GM21423 (cell line): Measurements from ENCODE around the gene TRAF7.
"Not testable (repeated sequence)": the region's sequence is repeated elsewhere in the genome, so short reads cannot be mapped to it uniquely, and the experiment has no call there.

Experiments
- ATAC-seq: cut with Tn5 transposase; IDR thresholded peaks from one replicate; pipeline ENCODE4 v1.9.1; 2021; ENCODE audit warnings: mild to moderate bottlenecking, moderate library complexity; ENCODE audit not compliant: unreplicated experiment

The TRAF7 gene

DNA sequence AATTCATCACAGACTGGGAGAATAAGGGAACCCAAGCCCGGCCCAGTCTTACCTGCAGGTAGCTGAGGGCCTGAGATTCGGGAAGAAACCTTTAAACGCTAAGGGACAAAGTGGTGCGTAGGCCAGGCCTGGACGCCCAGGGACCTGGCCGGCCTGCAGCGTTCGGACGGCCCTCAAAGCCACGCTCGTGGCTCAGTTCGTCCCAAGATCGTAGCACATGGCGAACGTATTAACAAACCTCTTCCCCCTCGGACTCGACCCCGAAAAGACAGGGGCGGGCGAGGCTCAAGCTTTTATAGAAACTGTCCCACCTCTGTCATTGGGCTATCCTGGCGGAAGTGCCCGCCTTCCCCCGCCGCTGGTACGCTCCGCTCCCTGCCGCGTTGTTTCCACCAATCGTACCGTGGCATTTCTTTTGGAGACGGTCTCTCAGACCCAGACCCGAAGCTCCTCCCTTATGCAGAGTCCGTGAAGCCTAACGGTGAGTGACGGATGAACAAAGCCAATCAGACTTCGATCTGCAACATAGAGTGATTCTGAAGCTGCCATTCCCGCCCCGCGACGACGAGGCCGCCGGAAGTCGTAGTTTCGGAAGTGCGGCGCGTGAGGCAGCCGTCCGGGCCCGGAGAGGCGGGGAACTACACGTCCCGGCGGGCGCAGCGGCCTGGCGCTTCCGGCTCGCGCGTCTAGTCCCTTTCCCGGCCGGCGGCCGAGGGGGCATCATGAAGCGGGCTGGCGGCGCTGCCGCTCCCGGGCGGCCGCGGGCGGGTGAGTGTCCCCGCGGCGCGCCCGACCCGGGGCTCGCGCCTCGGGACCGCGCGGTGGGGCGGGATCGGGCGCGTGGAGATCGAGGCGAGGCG, at the start of gene TRAF7:
Gene TRAF7 (plus strand): TSS at position 692 of the 860 bp plus-strand sequence. CDS start 8,139 bp downstream, outside the sequence.
- ATAC-seq, result peak; percentile 85

DNA sequence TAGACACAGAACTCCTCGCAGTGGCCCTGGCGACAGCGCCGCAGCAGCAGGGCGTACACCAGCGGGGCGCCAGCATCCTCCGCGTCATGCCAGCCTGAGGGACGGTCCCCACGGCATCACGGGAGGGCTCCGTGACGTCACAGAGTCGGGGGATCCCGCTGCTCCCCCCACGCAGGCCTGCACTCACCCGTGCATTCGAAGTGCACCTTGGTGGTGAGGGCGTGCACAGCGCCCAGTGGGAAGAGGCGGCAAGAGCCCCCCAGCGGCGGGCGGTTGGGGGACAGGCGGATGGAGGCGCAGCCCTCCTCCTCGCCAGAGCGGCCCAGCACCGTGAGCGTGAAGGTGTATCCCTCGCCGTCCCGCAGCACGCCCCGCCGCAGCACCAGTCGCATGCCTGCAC, 49.4 kb upstream of the TRAF7 start:
- ATAC-seq, result not testable (repeated sequence)

DNA sequence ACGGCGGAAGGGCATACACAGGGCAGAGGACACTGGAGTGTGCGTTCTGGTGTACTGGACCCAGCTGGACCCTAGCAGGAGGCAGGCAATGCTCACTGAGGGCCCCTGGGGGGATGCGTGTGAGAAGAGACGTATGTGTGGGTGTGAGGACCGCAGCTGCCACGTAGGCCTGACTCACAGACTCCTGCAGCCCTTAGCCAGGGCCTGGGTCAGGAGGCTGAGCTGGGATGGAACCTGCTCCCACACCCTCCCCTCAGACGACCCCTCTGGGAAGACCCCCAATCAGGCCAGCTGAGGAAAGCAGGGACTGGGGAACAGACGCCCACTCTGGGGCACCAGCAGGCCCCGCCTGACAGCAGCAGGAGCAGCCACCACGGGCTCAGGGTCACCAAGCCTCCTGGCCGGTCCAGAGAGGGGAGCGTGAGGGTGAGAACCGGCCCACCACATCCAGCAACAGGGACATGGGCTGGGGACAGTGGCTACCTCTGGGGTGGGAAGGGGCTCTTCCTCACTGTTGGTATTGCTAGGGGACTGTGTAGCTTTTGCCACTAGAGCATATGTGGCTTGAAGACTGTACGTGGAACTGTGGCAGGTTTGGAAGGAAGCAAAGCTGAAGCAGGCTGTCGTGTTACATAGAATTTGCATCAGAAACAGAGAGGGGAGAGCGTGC, 48.3 kb upstream of the TRAF7 start:
- not testable (repeated sequence) for ATAC-seq

DNA sequence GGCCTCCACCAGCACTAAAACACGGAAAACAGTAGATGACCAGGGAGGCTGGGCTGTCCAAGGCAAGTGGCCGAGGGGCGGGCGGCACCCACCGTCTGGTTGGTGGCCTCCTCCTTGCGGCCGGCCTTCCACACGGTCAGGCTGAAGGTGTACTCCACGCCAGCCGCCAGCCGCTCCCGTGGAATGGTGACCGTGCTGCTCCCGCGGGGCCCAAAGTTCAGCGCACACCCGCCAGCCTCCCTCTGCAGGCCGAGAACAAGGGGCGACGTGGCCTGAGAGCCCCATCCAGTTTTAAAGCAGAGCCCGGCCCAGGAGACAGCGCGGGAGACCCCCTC, 47.8 kb upstream of the TRAF7 start:
- not testable (repeated sequence) for ATAC-seq

DNA sequence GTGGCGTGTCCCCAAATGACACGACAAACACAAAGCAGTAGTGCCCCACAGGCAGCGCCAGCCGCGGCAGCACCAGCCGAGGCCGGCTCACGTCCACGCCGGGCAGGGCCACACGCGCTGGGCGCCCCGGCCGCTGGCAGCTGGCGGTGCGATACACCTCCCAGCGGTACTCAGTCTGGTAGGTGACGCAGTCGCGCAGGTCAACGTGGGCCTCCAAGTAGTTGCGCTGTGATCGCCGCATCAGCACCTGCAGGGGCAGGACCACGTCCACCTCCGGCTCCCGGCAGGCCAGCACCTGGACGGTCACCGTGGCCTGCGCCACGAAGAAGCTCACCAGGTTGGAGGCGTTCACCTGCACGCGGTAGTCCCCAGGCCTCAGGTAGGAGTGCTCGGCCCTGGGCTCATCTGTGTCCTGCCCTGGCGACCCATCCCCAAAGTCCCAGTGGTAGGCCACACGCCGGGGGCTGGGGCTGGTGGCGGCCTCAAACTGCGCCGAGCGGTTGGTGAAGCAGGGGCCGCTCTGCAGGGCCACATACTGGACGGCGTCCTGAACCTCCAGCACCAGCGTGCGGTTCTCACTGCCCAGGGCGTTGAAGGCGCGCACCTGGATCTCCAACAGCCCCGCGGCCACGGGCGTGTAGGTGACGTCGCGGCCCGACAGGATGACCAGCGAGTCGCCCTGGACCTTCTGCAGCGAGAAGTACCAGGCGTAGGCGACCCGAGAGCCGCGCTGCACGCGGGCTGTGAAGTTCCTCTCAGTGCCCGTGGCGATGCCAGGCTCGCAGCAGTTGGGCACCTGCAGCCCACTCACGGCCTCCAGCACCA, 46.9 kb upstream of the TRAF7 start:
- ATAC-seq, result not testable (repeated sequence)

DNA sequence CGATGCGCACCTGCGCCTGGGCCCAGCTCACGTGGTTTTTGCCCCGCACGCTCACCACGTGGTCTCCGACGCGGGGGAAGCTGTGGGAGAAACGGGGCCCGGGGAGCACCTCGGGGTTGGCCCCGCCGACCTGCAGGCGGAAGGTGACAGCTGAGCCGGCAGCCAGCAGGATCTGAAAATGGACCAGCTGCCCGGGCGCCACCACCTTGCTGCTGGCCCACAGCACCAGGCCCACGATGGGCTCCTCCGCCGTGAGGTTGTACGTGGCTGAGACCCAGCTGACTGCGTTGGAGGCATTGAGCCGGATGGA, 46.4 kb upstream of the TRAF7 start:
- ATAC-seq, result not testable (repeated sequence)

DNA sequence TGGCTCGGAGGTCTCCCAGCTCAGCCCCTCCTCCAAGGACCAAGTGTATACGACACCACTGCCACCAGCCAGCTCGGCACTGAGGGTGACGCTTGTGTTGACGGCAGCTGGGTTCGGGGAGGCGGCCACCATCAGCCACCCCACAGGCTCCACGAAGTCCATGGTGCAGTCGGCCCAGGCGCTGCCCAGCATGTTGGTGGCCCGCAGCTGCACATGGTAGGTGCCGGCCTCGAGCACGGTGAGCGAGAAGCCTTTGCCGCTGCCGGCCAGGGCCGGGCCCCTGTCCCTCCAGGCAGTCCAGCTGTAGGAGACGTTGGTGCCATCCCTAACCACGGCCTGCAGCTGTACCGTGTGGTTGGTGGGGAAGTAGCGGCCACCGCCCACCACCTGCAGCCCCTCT, 45.7 kb upstream of the TRAF7 start:
- not testable (repeated sequence) for ATAC-seq

DNA sequence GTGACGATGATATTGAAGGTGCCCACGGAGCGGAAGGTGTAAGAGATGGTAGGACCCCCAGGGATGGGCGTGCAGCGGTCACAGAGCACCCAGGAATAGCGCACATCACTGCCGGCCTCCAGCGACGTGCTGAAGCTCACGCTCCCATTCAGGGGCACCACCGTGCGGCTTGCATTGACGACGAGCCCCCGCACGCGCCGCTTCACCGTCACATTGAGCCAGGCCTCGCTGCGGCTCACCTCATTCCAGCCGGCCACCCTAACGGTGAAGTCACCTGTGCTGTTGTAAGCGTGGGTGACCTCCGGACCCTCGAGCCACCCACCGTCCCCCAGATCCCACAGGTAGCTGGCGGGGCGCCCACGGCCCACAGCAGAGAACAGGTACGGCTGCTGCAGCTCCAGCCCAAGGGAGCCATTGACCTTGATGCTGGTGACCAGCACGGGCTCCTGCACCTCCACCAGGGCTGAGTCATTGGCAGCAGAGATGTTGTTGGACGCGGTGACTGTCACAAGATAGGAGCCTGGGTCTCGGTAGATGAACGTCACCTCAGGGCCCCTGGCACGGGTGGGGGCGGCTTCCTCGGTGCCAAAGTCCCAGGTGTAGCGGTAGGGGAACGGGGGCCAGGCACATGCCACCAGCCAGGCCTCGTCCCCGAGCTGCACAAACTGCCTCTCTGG, 45.1 kb upstream of the TRAF7 start:
- ATAC-seq, result not testable (repeated sequence)

DNA sequence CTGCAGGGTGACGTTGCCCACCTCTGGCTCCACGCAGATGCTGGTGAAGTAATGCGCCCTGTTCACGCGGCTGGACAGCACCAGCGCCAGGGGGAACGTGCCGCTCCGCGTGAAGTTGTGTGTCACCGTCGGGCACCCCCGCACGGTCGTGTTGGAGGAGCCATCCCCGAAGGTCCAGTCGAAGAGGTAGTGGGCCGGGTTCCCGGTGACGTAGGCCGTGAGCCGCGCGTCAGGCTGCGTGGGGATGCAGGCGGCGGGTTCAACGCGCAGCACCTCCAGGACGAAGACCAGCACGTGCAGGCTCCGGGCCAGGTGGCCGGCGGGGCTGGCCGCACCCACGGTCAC, 44.6 kb upstream of the TRAF7 start:
- not testable (repeated sequence) for ATAC-seq

DNA sequence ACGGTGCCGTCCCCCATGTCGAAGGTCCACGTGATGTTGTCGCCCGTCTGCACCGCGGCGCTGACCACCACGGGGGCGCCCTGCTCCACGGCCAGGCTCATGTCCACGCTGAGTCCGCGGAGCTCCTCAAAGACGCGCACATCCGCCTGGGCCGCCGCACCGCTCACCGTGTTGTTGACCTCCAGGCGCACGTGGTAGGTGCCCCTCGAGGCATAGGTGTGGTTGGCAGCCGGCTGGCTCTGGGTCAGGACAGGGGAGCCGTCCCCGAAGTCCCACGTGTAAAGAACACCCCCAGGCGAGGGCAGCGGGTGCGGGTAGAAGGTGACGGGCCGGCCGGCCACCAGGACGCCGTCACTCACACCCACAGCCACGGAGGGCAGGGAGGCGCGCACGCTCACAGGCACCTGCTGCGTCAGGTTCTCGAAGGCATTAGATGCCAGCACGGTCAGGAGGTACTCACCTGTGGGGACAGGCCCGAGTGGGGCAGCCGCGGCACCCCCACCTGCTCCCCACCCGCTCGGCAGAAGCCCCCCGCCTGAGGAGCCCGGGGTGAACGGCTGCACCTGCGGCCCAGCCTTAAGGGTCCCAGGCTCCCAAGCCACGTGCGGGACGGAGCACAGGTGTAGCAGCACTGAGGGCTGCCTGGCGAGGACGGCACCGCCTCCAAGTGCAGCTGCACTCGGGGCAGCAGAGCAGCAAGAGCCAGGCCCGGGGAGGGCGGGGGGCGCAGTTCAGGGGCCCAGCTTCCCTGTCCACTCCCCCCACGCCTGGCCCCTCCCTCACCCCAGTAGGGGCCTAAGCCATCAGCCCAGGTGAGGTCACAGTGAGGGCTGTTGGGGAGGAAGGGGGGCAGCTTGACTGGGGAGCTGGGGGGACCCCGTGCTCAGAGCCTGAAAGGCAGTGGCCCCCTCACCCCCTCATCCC, 43.9 kb upstream of the TRAF7 start:
- ATAC-seq, result not testable (repeated sequence)

DNA sequence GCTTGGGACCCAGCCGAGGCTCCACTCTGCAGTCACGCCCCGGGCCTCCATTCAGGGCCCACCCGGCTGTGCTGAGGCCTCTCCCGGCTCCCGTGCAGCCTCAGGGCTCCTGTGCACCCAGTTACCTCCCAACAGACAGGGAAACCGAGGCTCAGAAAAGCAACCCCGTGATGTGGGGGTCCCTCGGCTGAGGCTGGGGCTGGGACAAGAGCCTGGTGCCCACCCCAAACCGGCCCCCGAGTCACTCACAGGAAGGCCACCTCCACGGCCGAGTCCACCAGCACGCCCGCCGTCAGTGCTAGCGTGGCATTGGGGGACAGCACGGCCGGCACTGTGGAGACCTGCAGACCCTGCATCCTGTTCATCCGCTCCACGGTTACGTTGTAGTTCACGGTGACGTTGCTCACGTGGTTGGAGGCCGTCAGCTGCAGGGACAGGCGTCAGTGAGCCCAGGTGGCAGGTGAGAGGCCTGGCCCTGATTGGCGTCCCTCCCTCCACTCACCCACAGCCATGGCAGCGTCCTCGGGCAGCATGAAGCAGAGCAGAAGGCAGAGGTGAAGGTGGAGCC, 43.0 kb upstream of the TRAF7 start:
- not testable (repeated sequence) for ATAC-seq

DNA sequence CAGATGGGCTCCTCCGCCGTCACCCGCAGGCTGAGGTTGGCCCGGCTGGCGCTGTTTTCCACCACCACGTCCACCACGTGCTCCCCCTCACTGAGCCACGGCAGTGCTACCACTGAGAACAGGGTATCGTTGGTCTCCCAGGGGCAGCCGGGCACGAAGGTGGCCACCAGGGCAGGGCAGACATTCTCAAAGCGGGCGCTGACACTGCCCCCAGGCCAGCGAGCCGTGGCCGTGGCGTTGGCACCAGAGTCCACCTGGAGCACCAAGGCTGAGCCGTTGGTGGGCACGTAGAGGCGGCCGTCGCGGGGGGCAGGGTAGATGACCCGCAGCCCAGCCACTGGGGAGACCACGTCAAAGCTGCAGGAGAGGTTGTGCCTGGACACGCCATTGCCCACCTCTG, 41.4 kb upstream of the TRAF7 start:
- not testable (repeated sequence) for ATAC-seq

DNA sequence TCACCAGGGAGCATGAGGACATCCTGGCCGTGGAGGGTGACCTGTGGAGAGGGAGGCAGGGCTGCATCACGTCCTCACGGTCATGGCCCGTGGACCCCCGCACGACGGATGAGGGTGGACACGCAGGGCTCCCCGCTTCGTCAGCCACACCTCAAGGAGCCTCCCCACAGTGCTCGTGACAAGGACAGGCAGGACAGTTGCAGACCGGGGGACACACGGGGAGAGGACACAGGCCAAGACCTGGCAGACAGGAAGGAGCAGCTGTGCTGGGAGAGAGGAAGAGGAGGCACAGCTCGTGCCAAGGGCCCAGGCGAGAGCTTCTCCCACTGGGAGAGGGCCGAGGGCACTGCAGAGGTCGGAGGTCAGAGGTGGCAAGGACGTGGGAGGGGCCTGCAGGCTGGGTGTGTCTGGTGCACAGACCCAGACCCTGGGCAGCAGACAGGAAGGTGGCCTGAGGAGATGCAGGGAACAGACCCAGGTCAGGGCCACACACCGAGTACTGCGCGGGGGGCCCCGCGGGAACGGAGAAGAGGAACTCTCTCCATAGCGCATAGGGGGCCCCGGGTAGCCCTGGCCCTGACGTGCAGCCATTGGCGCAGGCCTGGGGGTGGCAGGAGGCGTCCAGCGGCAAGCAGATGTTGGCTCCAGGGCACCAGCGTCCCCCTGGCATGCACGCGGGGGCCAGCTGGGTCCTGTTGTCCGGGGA, 40.5 kb upstream of the TRAF7 start:
- ATAC-seq, result not testable (repeated sequence)

DNA sequence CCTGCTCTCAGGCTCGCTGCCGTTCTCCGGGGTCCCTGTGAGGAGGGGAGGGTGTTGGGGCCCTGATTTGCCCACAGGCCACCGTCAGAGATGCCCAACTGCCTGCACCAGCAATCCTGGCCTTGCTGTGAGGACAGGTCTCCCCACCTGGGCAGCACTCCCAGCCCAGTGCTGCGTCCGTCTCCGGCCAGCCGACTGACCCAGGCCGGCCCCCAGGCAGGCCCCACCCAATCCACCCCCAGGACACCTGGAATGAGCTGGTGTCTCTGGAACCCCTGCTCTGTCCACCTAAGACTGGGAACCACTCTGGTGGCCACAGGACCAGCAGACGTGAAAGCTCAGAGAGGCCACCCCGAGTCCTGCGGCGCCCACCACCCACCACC, 40.0 kb upstream of the TRAF7 start:
- no peak for ATAC-seq

DNA sequence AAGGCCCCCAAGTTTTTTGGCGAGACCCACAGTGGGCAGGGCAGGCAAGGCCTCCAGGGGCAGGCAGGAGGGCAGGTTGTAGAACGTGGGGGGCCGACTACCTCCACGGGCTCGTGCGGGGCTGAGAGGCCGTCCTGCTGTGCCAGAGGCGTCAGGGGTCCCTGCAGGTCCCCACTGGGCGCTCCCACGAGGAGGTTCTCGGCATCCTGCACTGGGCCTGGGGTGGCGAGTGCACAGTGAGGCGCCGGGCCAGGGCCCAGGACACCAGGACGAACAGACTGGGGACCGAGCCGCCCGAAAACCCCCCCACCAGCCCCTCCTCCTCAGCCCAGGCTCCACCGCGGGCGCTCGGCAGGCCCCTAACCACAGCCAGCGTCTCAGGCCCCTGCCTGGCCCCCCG, 39.2 kb upstream of the TRAF7 start:
- ATAC-seq, result not testable (repeated sequence)

DNA sequence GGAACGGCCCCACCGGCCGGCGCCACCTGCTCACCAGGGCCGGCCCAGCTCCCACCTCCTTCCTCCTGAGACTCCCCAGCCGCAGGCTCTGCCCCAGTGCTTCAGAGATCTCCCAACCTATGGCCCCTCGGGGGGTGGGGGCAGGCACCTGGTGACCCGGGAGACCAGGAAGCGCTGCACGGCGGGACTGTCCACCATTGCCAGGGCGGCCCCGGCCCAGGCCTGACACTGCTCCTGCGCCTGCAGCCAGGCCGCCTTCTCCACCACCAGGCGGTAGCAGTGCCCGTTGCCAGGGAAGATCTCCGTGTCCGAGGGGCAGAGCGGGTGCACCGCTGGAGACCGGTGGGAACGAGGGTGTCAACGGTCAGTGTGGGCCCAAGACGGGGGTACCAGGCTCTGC, 38.2 kb upstream of the TRAF7 start:
- ATAC-seq, result not testable (repeated sequence)

DNA sequence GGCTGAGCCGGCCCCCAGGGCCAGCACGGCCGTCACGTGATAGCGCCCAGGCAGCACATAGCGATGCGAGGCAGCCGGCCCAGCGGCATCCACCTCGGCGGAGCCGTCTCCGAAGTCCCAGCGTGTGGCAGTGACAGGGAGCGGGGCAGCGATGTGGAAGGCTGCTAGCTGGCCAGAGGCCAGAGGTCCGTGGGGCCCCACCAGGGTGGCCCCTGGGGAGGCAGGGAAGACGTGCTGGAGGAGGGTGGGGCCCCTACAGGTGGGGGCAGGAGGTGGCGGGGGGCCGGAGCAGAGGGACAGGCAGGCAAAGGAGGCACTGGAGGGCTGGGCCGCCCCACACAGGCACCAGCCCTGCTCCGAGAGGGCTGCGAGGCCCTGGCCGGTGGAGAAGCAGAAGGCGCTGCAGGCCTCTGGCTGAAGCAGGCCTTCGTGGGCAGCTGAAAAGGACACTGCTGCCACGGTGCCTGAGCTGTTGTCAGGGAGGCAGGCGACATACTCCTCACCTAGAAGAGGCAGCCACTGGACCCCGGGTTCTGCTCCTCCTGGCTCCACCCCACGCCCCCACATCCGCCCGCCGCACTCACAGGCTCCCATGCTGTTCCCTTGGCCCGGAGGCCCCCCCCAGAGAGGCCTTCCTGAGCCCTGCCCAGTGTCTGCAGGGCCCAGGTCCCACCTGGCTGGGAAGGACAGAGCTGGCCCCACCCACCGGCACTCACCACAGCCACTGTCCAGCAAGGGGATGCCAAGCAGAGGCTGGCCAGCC, 37.4 kb upstream of the TRAF7 start:
- ATAC-seq, result not testable (repeated sequence)

DNA sequence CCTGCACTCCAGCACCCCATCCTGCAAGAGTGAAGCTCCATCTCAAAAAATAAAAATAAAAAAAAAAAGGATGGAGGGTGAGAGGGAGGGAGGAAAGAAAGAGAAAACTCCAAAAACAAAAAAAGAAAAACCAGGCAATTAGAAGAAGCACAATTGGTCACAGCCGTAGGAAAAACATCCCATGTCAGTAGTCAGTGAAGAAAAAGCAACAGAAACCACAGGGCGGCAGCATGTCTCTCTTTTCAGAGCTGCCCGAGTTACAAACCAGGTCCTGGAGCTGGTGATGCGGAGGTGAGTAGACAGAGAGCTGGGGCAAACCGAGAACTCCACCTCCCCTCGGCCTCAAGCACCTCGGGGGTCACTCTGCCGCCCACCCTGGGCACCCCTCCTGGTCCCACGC, 34.3 kb upstream of the TRAF7 start:
- not testable (repeated sequence) for ATAC-seq
